Activated CD4-positive, alpha-beta memory T cell treated with anti-CD3 and anti-CD28 coated beads for 36 hours (primary cell): Measurements from ENCODE around the gene NCOA1. TPM values are rescaled to one million over a fixed set of nuclear protein-coding genes. Genes with fewer than 3 reads are reported as not detected.

ENCODE experiments used
- CTCF ChIA-PET: fragments of 350-600 bp; sonication (Branson Sonifier 250); formaldehyde crosslinking; loops from one replicate; lab custom pipeline; 2021; ENCODE audit warnings: antibody characterized with exemption, inconsistent platforms; lab: Charles Lee
- POLR2A ChIA-PET: fragments of 350-600 bp; sonication (Branson Sonifier 250); formaldehyde crosslinking; loops from one replicate; lab custom pipeline; 2021; ENCODE audit warnings: antibody characterized with exemption; lab: Charles Lee
- DNase-seq: peaks from one replicate; pipeline ENCODE4 v3.0.0-alpha.2; 2020
- H3K27ac Mint-ChIP-seq: one replicate; pipeline ENCODE4 v1.8.0; 2021; ENCODE audit warnings: mixed read lengths
- H3K27me3 Mint-ChIP-seq: one replicate; pipeline ENCODE4 v1.8.0; 2021; ENCODE audit warnings: mixed read lengths
- H3K36me3 Mint-ChIP-seq: one replicate; pipeline ENCODE4 v1.8.0; 2021; ENCODE audit warnings: mixed read lengths
- H3K4me1 Mint-ChIP-seq: one replicate; pipeline ENCODE4 v1.8.0; 2021; ENCODE audit warnings: low read depth, mixed read lengths
- H3K4me3 Mint-ChIP-seq: one replicate; pipeline ENCODE4 v1.8.0; 2021; ENCODE audit warnings: mild to moderate bottlenecking, mixed read lengths
- H3K9me3 Mint-ChIP-seq: one replicate; pipeline ENCODE4 v1.8.0; 2021; ENCODE audit warnings: mixed read lengths
- intact Hi-C: fragments of 100-400 bp; cut with micrococcal nuclease; formaldehyde crosslinking; loops from one replicate; pipeline ENCODE4 v1.15.1; 2023
- total RNA-seq, 2 experiments: library from RNA; stranded (reverse); gene quantifications; one replicate each; pipeline ENCODE4 v1.2.3, GENCODE V29; 2021

NCOA1 gene
- total RNA-seq, 2 experiments from 2014 or later, result 21.3 to 24.0 TPM

GRCh38 chr2:24509425-24509824 lies 18.4 kb downstream of the NCOA1 start:
- no peak for DNase-seq
- Mint-ChIP-seq H3K27ac (no peak overlapping the region), H3K4me3 (no peak overlapping the region), H3K36me3 (no peaks in the 10 kb centered on the region), H3K4me1 (peaks cover 70% of the 10 kb centered on the region), H3K9me3 (no peaks in the 10 kb centered on the region), H3K27me3 (no peaks in the 10 kb centered on the region)
- POLR2A ChIA-PET, result no interaction called here
- CTCF ChIA-PET, result no interaction called here
- intact Hi-C loops, result loop anchor here (2.0 to 5.0 kb wide), 2 partner anchors 17 to 57 kb away; no protein-coding TSS in a partner anchor

GRCh38 chr2:24509840-24510239 lies 18.8 kb downstream of the NCOA1 start:
- Mint-ChIP-seq H3K27me3 (no peaks in the 10 kb centered on the region), H3K36me3 (no peaks in the 10 kb centered on the region), H3K27ac (no peak overlapping the region), H3K4me1 (peaks cover 70% of the 10 kb centered on the region), H3K9me3 (no peaks in the 10 kb centered on the region), H3K4me3 (no peak overlapping the region)
- DNase-seq, result no peak
- POLR2A ChIA-PET, result no interaction called here
- intact Hi-C loops, result loop anchor here (2.0 to 5.0 kb wide), 2 partner anchors 17 to 58 kb away; no protein-coding TSS in a partner anchor
- CTCF ChIA-PET, result no interaction called here

- CTCF ChIA-PET, result no interaction called here
- Mint-ChIP-seq H3K4me1 (peaks cover 71% of the 10 kb centered on the region), H3K9me3 (no peaks in the 10 kb centered on the region), H3K27me3 (no peaks in the 10 kb centered on the region), H3K36me3 (no peaks in the 10 kb centered on the region), H3K27ac (no peak overlapping the region), H3K4me3 (no peak overlapping the region)
- POLR2A ChIA-PET, result no interaction called here
- no peak for DNase-seq
- intact Hi-C loops, result no loop called here
Measured at GRCh38 chr2:24510771-24511170, 19.7 kb downstream of the NCOA1 start.

GRCh38 chr2:24511198-24511597 lies 20.1 kb downstream of the NCOA1 start:
- no peaks in the 10 kb centered on the region for H3K36me3 Mint-ChIP-seq
- H3K4me1 Mint-ChIP-seq, result peaks cover 69% of the 10 kb centered on the region
- no peak overlapping the region for H3K4me3 Mint-ChIP-seq
- H3K27me3 Mint-ChIP-seq, result no peaks in the 10 kb centered on the region
- no peak overlapping the region for H3K27ac Mint-ChIP-seq
- ChIA-PET POLR2A (no interaction called here), CTCF (interaction anchor here (0.8 to 1.3 kb wide), 2 partner anchors 9 to 68 kb away, joined by 3 to 4 read pairs; no protein-coding TSS in a partner anchor)
- DNase-seq, result no peak
- no peaks in the 10 kb centered on the region for H3K9me3 Mint-ChIP-seq
- intact Hi-C loops, result no loop called here

GRCh38 chr2:24511894-24512293 lies 20.8 kb downstream of the NCOA1 start:
- ChIA-PET POLR2A (interaction anchor here (1.1 to 1.5 kb wide), 2 partner anchors 9 to 19 kb away, joined by 3 to 5 read pairs; no protein-coding TSS in a partner anchor), CTCF (interaction anchor here (0.8 to 1.3 kb wide), 2 partner anchors 9 to 68 kb away, joined by 3 to 4 read pairs; no protein-coding TSS in a partner anchor)
- intact Hi-C loops, result loop anchor here (1.0 kb wide), 1 partner anchor 10 kb away; no protein-coding TSS in a partner anchor
- no peak for DNase-seq
- Mint-ChIP-seq H3K9me3 (no peaks in the 10 kb centered on the region), H3K4me3 (no peak overlapping the region), H3K27ac (no peak overlapping the region), H3K27me3 (no peaks in the 10 kb centered on the region), H3K4me1 (peaks cover 65% of the 10 kb centered on the region), H3K36me3 (no peaks in the 10 kb centered on the region)

- H3K36me3 Mint-ChIP-seq, result no peaks in the 10 kb centered on the region
- no peaks in the 10 kb centered on the region for H3K9me3 Mint-ChIP-seq
- no peaks in the 10 kb centered on the region for H3K27me3 Mint-ChIP-seq
- intact Hi-C loops, result loop anchor here (1.0 kb wide), 1 partner anchor 10 kb away; no protein-coding TSS in a partner anchor
- CTCF ChIA-PET, result interaction anchor here (1.3 kb wide), 1 partner anchor 8 kb away, joined by 3 read pairs; no protein-coding TSS in a partner anchor
- peaks cover 66% of the 10 kb centered on the region for H3K4me1 Mint-ChIP-seq
- DNase-seq, result no peak
- no peak overlapping the region for H3K27ac Mint-ChIP-seq
- H3K4me3 Mint-ChIP-seq, result no peak overlapping the region
- POLR2A ChIA-PET, result interaction anchor here (1.1 to 1.5 kb wide), 2 partner anchors 9 to 19 kb away, joined by 3 to 5 read pairs; no protein-coding TSS in a partner anchor
Measured at GRCh38 chr2:24512404-24512803, 21.4 kb downstream of the NCOA1 start.

GRCh38 chr2:24512831-24513230 lies 21.8 kb downstream of the NCOA1 start:
- Mint-ChIP-seq H3K27me3 (no peaks in the 10 kb centered on the region), H3K4me1 (peaks cover 65% of the 10 kb centered on the region), H3K4me3 (no peak overlapping the region), H3K9me3 (no peaks in the 10 kb centered on the region), H3K27ac (no peak overlapping the region), H3K36me3 (no peaks in the 10 kb centered on the region)
- DNase-seq, result no peak
- CTCF ChIA-PET, result no interaction called here
- POLR2A ChIA-PET, result interaction anchor here (1.1 to 1.5 kb wide), 2 partner anchors 8 to 20 kb away, joined by 3 to 5 read pairs; no protein-coding TSS in a partner anchor
- intact Hi-C loops, result loop anchor here (1.0 kb wide), 1 partner anchor 9 kb away; no protein-coding TSS in a partner anchor

GRCh38 chr2:24513281-24514071 lies 22.4 kb downstream of the NCOA1 start:
- H3K27me3 Mint-ChIP-seq, result no peaks in the 10 kb centered on the region
- H3K9me3 Mint-ChIP-seq, result no peaks in the 10 kb centered on the region
- ChIA-PET POLR2A (no interaction called here), CTCF (no interaction called here)
- H3K27ac Mint-ChIP-seq, result no peak overlapping the region
- H3K36me3 Mint-ChIP-seq, result no peaks in the 10 kb centered on the region
- intact Hi-C loops, result no loop called here
- peaks cover 58% of the 10 kb centered on the region for H3K4me1 Mint-ChIP-seq
- DNase-seq, result no peak
- H3K4me3 Mint-ChIP-seq, result no peak overlapping the region

- intact Hi-C loops, result no loop called here
- Mint-ChIP-seq H3K4me1 (peaks cover 50% of the 10 kb centered on the region), H3K4me3 (no peak overlapping the region), H3K27ac (no peak overlapping the region), H3K36me3 (no peaks in the 10 kb centered on the region), H3K27me3 (no peaks in the 10 kb centered on the region), H3K9me3 (no peaks in the 10 kb centered on the region)
- DNase-seq, result no peak
- CTCF ChIA-PET, result interaction anchor here (1.8 kb wide), 1 partner anchor 98 kb away, joined by 5 read pairs; no protein-coding TSS in a partner anchor
- POLR2A ChIA-PET, result no interaction called here
Measured at GRCh38 chr2:24514820-24515219, 23.8 kb downstream of the NCOA1 start.

GRCh38 chr2:24515335-24515734 lies 24.3 kb downstream of the NCOA1 start:
- Mint-ChIP-seq H3K9me3 (no peaks in the 10 kb centered on the region), H3K27me3 (no peaks in the 10 kb centered on the region), H3K36me3 (no peaks in the 10 kb centered on the region), H3K4me1 (peaks cover 50% of the 10 kb centered on the region), H3K27ac (no peak overlapping the region), H3K4me3 (no peak overlapping the region)
- ChIA-PET CTCF (interaction anchor here (0.9 to 1.8 kb wide), 2 partner anchors 97 to 144 kb away, joined by 3 to 5 read pairs; no protein-coding TSS in a partner anchor), POLR2A (no interaction called here)
- intact Hi-C loops, result no loop called here
- no peak for DNase-seq

- Mint-ChIP-seq H3K36me3 (no peaks in the 10 kb centered on the region), H3K27ac (no peak overlapping the region), H3K27me3 (no peaks in the 10 kb centered on the region), H3K4me1 (peaks cover 50% of the 10 kb centered on the region), H3K4me3 (no peak overlapping the region), H3K9me3 (no peaks in the 10 kb centered on the region)
- POLR2A ChIA-PET, result no interaction called here
- DNase-seq, result no peak
- intact Hi-C loops, result no loop called here
- CTCF ChIA-PET, result interaction anchor here (0.6 to 1.8 kb wide), 3 partner anchors 97 to 144 kb away, joined by 3 to 5 read pairs (median 3); no protein-coding TSS in a partner anchor
Measured at GRCh38 chr2:24515831-24516230, 24.8 kb downstream of the NCOA1 start.

- Mint-ChIP-seq H3K9me3 (peaks cover 4% of the 10 kb centered on the region), H3K27ac (no peak overlapping the region), H3K27me3 (no peaks in the 10 kb centered on the region), H3K4me1 (peaks cover 50% of the 10 kb centered on the region), H3K4me3 (no peak overlapping the region), H3K36me3 (no peaks in the 10 kb centered on the region)
- POLR2A ChIA-PET, result no interaction called here
- intact Hi-C loops, result no loop called here
- no peak for DNase-seq
- CTCF ChIA-PET, result no interaction called here
Measured at GRCh38 chr2:24517247-24517646, 26.2 kb downstream of the NCOA1 start.
